ENCODE results near the gene SORL1-AS1.

DNA sequence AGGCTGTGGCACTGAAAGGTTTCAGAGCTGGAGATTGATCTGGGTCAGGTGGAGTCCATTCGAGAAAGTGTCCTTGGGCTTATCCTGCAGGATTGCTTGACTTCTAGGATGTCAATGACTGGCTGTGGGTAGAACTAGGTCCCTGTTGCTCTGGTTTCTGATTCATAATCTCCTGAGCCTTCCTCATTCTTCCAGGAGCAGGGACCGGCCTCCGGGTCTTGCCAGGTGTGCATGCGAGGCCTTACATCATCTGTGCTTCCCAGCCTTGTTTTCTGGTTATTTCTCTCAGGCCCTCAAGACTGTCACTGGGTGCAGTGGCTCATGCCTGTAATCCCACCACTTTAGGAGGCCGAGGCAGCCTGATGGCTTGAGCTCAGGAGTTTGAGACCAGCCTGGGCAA is 33.3 kb upstream of the SORL1-AS1 start:
- TF ChIP-seq, protein P1, sequence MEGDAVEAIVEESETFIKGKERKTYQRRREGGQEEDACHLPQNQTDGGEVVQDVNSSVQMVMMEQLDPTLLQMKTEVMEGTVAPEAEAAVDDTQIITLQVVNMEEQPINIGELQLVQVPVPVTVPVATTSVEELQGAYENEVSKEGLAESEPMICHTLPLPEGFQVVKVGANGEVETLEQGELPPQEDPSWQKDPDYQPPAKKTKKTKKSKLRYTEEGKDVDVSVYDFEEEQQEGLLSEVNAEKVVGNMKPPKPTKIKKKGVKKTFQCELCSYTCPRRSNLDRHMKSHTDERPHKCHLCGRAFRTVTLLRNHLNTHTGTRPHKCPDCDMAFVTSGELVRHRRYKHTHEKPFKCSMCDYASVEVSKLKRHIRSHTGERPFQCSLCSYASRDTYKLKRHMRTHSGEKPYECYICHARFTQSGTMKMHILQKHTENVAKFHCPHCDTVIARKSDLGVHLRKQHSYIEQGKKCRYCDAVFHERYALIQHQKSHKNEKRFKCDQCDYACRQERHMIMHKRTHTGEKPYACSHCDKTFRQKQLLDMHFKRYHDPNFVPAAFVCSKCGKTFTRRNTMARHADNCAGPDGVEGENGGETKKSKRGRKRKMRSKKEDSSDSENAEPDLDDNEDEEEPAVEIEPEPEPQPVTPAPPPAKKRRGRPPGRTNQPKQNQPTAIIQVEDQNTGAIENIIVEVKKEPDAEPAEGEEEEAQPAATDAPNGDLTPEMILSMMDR (IDR thresholded peaks at IDR 0.05; ENCODE audit: low read depth, low read length) = no peak
- no peak for TF ChIP-seq EZH2phosphoT487 (IDR thresholded peaks at IDR 0.05; ENCODE audit: low read depth)

Data from OCI-LY3 (cell line).